Activated CD4-positive, alpha-beta T cell treated with anti-CD3 and anti-CD28 coated beads, Interleukin-2, amount 50 U/mL, for 16 hours (primary cell): ENCODE results near the gene CLK4.

Source experiments
- DNase-seq: peaks from one replicate; pipeline ENCODE4 v3.0.0-alpha.2; 2020

The CLK4 gene

GRCh38 chr5:178583279-178583678 is 43.6 kb downstream of the CLK4 start:
- no peak for DNase-seq

- no peak for DNase-seq
These were observed 44.6 kb downstream of the CLK4 start for GRCh38 chr5:178582291-178582690.

- DNase-seq, result no peak
These were observed 45.2 kb downstream of the CLK4 start for GRCh38 chr5:178581621-178582020.

- no peak for DNase-seq
These were observed 46.4 kb downstream of the CLK4 start for GRCh38 chr5:178580271-178580955.

- DNase-seq, result no peak
These were observed 48.9 kb downstream of the CLK4 start for GRCh38 chr5:178577944-178578343.

- DNase-seq, result no peak
These were observed 49.4 kb downstream of the CLK4 start for GRCh38 chr5:178577376-178577839.

GRCh38 chr5:178576591-178577351 is 50.1 kb downstream of the CLK4 start:
- DNase-seq, result no peak

- DNase-seq, result no peak
These were observed 53.6 kb downstream of the CLK4 start for GRCh38 chr5:178573216-178573615.

- DNase-seq, result no peak
These were observed 54.2 kb downstream of the CLK4 start for GRCh38 chr5:178572617-178573016.

- no peak for DNase-seq
These were observed 57.4 kb downstream of the CLK4 start for GRCh38 chr5:178569485-178569884.

- DNase-seq, result no peak
These were observed 61.9 kb downstream of the CLK4 start for GRCh38 chr5:178564811-178565550.

- DNase-seq, result no peak
These were observed 62.5 kb downstream of the CLK4 start for GRCh38 chr5:178564397-178564796.

- no peak for DNase-seq
These were observed 63.2 kb downstream of the CLK4 start for GRCh38 chr5:178563621-178564020.

GRCh38 chr5:178561746-178562264 is 65.0 kb downstream of the CLK4 start:
- DNase-seq, result no peak

GRCh38 chr5:178560911-178561310 is 65.9 kb downstream of the CLK4 start:
- no peak for DNase-seq

- DNase-seq, result no peak
These were observed 69.4 kb downstream of the CLK4 start for GRCh38 chr5:178557416-178557815.

- no peak for DNase-seq
These were observed 71.1 kb downstream of the CLK4 start for GRCh38 chr5:178555771-178556211.

- DNase-seq, result no peak
These were observed 71.8 kb downstream of the CLK4 start for GRCh38 chr5:178555005-178555404.

GRCh38 chr5:178554311-178554710 is 72.5 kb downstream of the CLK4 start:
- DNase-seq, result no peak

GRCh38 chr5:178553517-178553916 is 73.3 kb downstream of the CLK4 start:
- no peak for DNase-seq
